HepG2 (cell line): Measurements from ENCODE around the gene PKD2L1. TPM values are rescaled to one million over a fixed set of nuclear protein-coding genes. Genes with fewer than 3 reads are reported as not detected.
A peak's percentile ranks its signal among the peaks of the same experiment; 100 is the strongest.

Source experiments
- ATF7-NPFF ChIP-seq: sonication (generic); formaldehyde crosslinking; IDR thresholded peaks from 2 replicates; pipeline ENCODE4 v1.8.1; 2023; ENCODE audit warnings: mild to moderate bottlenecking, low read depth, missing genetic modification reagents, moderate library complexity
- ERF ChIP-seq: IDR thresholded peaks from 2 replicates; pipeline ENCODE4 v1.6.1; 2018; ENCODE audit warnings: missing biosample characterization, missing genetic modification reagents
- MED13 ChIP-seq: sonication (generic); formaldehyde crosslinking; IDR thresholded peaks from 2 replicates; pipeline ENCODE4 v1.5.0; 2020; ENCODE audit warnings: missing genetic modification reagents
- RBM39 ChIP-seq: fragments of 200-400 bp; formaldehyde crosslinking; IDR thresholded peaks from one replicate; pipeline ENCODE4 v1.6.1; 2018; ENCODE audit warnings: antibody characterized with exemption, mild to moderate bottlenecking, low read depth, low read length; ENCODE audit not compliant: poor library complexity, severe bottlenecking
- SALL2 ChIP-seq: sonication (generic); formaldehyde crosslinking; IDR thresholded peaks from 2 replicates; pipeline ENCODE4 v1.8.1; 2023; ENCODE audit warnings: mild to moderate bottlenecking, missing genetic modification reagents, inconsistent platforms
- ZNF292 ChIP-seq: sonication (generic); formaldehyde crosslinking; IDR thresholded peaks from 2 replicates; pipeline ENCODE4 v1.8.1; 2022; ENCODE audit warnings: mild to moderate bottlenecking, low read depth, missing genetic modification reagents, borderline replicate concordance
- ZNF333 ChIP-seq: sonication (generic); formaldehyde crosslinking; IDR thresholded peaks from 2 replicates; pipeline ENCODE4 v1.4.0; 2020; ENCODE audit warnings: mild to moderate bottlenecking, missing genetic modification reagents, borderline replicate concordance
- ZNF513 ChIP-seq: sonication (generic); formaldehyde crosslinking; conservative IDR thresholded peaks from 2 replicates; pipeline ENCODE4 v1.5.0; 2020; ENCODE audit warnings: missing genetic modification reagents
- ZNF547 ChIP-seq: sonication (generic); formaldehyde crosslinking; IDR thresholded peaks from 2 replicates; pipeline ENCODE4 v1.5.1; 2020; ENCODE audit warnings: mild to moderate bottlenecking, missing genetic modification reagents
- ZNF609 ChIP-seq: sonication (generic); formaldehyde crosslinking; IDR thresholded peaks from 2 replicates; pipeline ENCODE4 v1.4.0; 2020; ENCODE audit warnings: mild to moderate bottlenecking, missing genetic modification reagents, borderline replicate concordance
- ZSCAN25 ChIP-seq: sonication (generic); formaldehyde crosslinking; IDR thresholded peaks from 2 replicates; pipeline ENCODE4 v1.8.0; 2022; ENCODE audit warnings: mild to moderate bottlenecking, missing genetic modification reagents
- polyA plus RNA-seq, 8 experiments: library from polyadenylated mRNA; depleted of rRNA in 3 of 8; stranded (reverse) in 7 of 8; unstranded in 1 of 8; fragments of >200 nt; fragmentation: Illumina TruSeq in 4 of 8; extraction: Trizol in 4 of 8; gene quantifications; 2 replicates each; pipeline versions ENCODE4 v1.2.1 to v1.2.3, GENCODE V29; 2011 to 2016; ENCODE audit warnings: low read depth in 4 of 8, missing spikeins in 1 of 8, mixed read lengths in 1 of 8; ENCODE audit not compliant: insufficient read depth in 1 of 8
- total RNA-seq, 5 experiments: library from RNA; depleted of rRNA; stranded (reverse); fragments of >200 nt; fragmentation: Illumina TruSeq; extraction: Trizol; gene quantifications; 2 replicates each; pipeline ENCODE4 v1.2.3, GENCODE V29; 2016; ENCODE audit warnings: low read depth in 1 of 5
- TF ChIP-seq, protein P1 (sequence below): sonication (generic); formaldehyde crosslinking; IDR thresholded peaks from one replicate; pipeline ENCODE4 v1.5.1; 2020; ENCODE audit warnings: mild to moderate bottlenecking, missing genetic modification reagents; ENCODE audit errors: not compliant biosample characterization

Gene PKD2L1
- total and polyA plus RNA-seq, 2 of the 13 experiments (the other 11 are each of a cell fraction or from before 2014, with no cell fraction given) = 0.07 to 0.15 TPM

DNA sequence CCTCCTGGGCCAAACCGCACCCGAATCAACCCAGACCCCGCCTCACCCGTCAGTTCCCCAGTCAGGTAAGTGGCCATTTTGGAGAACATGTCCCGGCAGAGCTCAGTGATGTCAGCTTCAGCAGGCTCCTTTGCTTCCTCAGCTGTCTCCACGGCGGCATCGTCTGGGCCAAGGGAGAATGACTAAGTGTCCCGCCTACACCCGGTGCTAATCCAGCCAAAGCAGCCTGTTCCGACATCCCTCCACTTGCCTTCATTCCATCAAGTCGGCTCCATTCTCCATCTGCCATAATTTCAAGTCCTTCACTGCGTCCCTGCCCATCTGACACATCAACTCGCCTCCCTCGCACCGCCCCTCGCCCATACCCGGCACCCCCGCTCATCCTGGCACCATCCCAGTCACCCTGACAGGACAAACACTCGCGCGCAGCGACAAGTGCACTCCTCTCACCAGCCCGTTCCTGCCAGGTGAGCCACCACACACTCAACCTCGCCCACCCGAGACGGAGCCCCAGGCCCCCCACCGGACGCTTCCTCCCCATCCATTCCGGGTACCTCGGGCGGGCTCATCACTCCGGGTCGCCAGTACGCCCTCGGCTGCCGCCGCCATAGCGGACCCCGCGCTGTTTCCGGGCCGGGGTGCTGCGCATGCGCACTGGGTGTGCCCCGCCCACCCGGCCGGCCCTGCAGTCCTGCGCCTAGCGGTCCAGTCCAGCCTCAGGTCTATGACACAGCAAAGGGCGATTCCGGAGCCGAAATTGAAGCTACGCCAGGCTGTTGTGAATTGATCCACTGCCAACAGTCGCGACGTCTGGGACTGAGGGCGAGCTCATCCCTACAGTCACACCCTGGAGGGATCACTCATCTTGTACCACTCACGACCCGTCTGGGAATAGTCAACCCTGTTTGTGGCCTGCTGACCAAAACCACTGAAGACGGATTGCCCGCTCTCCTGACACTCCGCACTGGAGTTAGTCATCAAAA lies 43.7 kb downstream of the PKD2L1 start, which contains the start of gene BLOC1S2 (continued):
- TF ChIP-seq ZNF513 (CRISPR knock-in tag) = no peak
- peak; percentile 52; the same call in 1 of the 2 replicates for TF ChIP-seq ZNF292 (CRISPR knock-in tag)
- peak; percentile 54; the same call in 1 of the 2 replicates for TF ChIP-seq ZNF333 (CRISPR knock-in tag)
- TF ChIP-seq ATF7-NPFF (CRISPR knock-in tag) = peak; percentile 79
- 0 out of 2 replicates have a peak, but pooled peaks have one; percentile 14 for TF ChIP-seq ZNF609 (CRISPR knock-in tag)
- TF ChIP-seq SALL2 (CRISPR knock-in tag) = peak; percentile 85
- TF ChIP-seq RBM39 = peak; percentile 70
- TF ChIP-seq MED13 (CRISPR knock-in tag) = no peak
- TF ChIP-seq ZSCAN25 (CRISPR knock-in tag) = no peak
- no peak; the same call in 1 of the 2 replicates for TF ChIP-seq ERF (CRISPR knock-in tag)
- TF ChIP-seq, protein P1, sequence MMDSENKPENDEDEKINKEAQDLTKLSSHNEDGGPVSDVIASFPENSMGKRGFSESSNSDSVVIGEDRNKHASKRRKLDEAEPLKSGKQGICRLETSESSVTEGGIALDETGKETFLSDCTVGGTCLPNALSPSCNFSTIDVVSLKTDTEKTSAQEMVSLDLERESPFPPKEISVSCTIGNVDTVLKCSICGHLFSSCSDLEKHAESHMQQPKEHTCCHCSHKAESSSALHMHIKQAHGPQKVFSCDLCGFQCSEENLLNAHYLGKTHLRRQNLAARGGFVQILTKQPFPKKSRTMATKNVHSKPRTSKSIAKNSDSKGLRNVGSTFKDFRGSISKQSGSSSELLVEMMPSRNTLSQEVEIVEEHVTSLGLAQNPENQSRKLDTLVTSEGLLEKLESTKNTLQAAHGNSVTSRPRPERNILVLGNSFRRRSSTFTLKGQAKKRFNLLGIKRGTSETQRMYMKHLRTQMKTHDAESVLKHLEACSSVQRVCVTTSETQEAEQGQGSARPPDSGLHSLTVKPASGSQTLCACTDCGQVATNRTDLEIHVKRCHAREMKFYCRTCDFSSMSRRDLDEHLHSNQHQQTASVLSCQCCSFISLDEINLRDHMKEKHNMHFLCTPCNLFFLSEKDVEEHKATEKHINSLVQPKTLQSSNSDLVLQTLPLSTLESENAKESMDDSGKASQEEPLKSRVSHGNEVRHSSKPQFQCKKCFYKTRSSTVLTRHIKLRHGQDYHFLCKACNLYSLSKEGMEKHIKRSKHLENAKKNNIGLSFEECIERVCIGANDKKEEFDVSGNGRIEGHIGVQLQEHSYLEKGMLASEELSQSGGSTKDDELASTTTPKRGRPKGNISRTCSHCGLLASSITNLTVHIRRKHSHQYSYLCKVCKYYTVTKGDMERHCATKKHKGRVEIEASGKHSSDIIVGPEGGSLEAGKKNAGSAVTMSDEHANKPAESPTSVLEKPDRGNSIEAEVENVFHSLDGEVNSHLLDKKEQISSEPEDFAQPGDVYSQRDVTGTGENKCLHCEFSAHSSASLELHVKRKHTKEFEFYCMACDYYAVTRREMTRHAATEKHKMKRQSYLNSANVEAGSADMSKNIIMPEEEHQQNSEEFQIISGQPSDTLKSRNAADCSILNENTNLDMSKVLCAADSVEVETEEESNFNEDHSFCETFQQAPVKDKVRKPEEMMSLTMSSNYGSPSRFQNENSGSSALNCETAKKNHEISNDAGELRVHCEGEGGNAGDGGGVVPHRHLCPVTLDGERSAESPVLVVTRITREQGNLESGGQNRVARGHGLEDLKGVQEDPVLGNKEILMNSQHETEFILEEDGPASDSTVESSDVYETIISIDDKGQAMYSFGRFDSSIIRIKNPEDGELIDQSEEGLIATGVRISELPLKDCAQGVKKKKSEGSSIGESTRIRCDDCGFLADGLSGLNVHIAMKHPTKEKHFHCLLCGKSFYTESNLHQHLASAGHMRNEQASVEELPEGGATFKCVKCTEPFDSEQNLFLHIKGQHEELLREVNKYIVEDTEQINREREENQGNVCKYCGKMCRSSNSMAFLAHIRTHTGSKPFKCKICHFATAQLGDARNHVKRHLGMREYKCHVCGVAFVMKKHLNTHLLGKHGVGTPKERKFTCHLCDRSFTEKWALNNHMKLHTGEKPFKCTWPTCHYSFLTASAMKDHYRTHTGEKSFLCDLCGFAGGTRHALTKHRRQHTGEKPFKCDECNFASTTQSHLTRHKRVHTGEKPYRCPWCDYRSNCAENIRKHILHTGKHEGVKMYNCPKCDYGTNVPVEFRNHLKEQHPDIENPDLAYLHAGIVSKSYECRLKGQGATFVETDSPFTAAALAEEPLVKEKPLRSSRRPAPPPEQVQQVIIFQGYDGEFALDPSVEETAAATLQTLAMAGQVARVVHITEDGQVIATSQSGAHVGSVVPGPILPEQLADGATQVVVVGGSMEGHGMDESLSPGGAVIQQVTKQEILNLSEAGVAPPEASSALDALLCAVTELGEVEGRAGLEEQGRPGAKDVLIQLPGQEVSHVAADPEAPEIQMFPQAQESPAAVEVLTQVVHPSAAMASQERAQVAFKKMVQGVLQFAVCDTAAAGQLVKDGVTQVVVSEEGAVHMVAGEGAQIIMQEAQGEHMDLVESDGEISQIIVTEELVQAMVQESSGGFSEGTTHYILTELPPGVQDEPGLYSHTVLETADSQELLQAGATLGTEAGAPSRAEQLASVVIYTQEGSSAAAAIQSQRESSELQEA (CRISPR knock-in tag) = peak; percentile 87
- peak; percentile 61; the same call in 1 of the 2 replicates for TF ChIP-seq ZNF547 (CRISPR knock-in tag)
